Ovary (tissue), 9 donors: ENCODE data around the gene KLHDC8A. TPM values are rescaled to one million over a fixed set of nuclear protein-coding genes. Genes with fewer than 3 reads are reported as not detected.

Experiments
- DNase-seq, 5 donors: peaks; one replicate each; pipeline ENCODE4 v3.0.0-alpha.2; 2019 to 2020
- H3K27ac ChIP-seq, 2 donors: fragments of 200-600 bp; one replicate each; pipeline versions ENCODE4 v1.5.1 to v1.8.0; 2019 to 2022
- H3K27me3 ChIP-seq: fragments of 200-600 bp; one replicate; pipeline ENCODE4 v1.8.0; 2022
- H3K36me3 ChIP-seq: fragments of 200-600 bp; sonication (generic); one replicate; pipeline ENCODE4 v1.5.1; 2019
- H3K4me1 ChIP-seq: one replicate; pipeline ENCODE4 v1.8.1; 2013; ENCODE audit warnings: mild to moderate bottlenecking, moderate library complexity; ENCODE audit not compliant: insufficient read depth
- H3K4me3 ChIP-seq: fragments of 200-600 bp; sonication (generic); one replicate; pipeline ENCODE4 v1.5.1; 2017
- H3K9me3 ChIP-seq, 2 donors: fragments of 200-600 bp in 1 of 2; sonication (generic) in 1 of 2; one replicate each; pipeline versions ENCODE4 v1.5.1 to v1.8.1; 2013 to 2019; ENCODE audit warnings: mild to moderate bottlenecking in 1 of 2, moderate library complexity in 1 of 2
- CTCF ChIP-seq, 3 donors: fragments of 450-650 bp in 2 of 3; fragments of 200-600 bp in 1 of 3; IDR thresholded peaks; one replicate each; pipeline versions ENCODE4 v1.5.1 to v1.8.0; 2016 to 2022; ENCODE audit warnings: antibody characterized with exemption in 3 of 3, mild to moderate bottlenecking in 1 of 3
- EP300 ChIP-seq: sonication (generic); formaldehyde crosslinking; IDR thresholded peaks from one replicate; pipeline ENCODE4 v1.6.1; 2017; ENCODE audit warnings: antibody characterized with exemption
- POLR2A ChIP-seq: fragments of 450-650 bp; IDR thresholded peaks from one replicate; pipeline ENCODE4 v1.6.1; 2017; ENCODE audit warnings: antibody characterized with exemption, mild to moderate bottlenecking, moderate library complexity
- WGBS, 3 donors: extraction: QIAGEN DNeasy Blood & Tissue Kit in 1 of 3; methylation state at CpG; one replicate each; pipeline versions ENCODE4 v1.1.5 to v1.1.7; 2013 to 2017; 5-methylcytosine and 5-hydroxymethylcytosine counted together
- intact Hi-C, 4 donors: fragments of 100-400 bp; cut with DNase I; formaldehyde crosslinking; loops; one replicate each; pipeline versions ENCODE4 v1.11.0 to v1.15.1; 2022 to 2023
- polyA plus RNA-seq, 2 donors: library from polyadenylated mRNA; stranded (reverse); fragments of 200-250 nt in 1 of 2; fragments of 350-450 nt in 1 of 2; fragmentation: Illumina TruSeq in 1 of 2; extraction: RNeasy Lipid Tissue Mini Kit (QIAGEN cat#74804) in 1 of 2; gene quantifications; one replicate each; pipeline ENCODE4 v1.2.3, GENCODE V29; 2013 to 2014
- total RNA-seq, 7 donors: library from RNA; depleted of rRNA in 2 of 7; stranded (reverse); fragments of >200 nt in 2 of 7; fragmentation: NEBNext Ultra II Directional in 3 of 7; extraction: Animal tissue kit (Norgen Biotek cat#: 25700) in 3 of 7; gene quantifications; one replicate each; pipeline versions ENCODE4 v1.1.0 to v1.2.4, GENCODE V29; 2016 to 2023
- donor health status: DM: no; HTN: no; CAD: no; lungs with moderate emphysema.
- donor health status: DM: no; HTN: no; CAD: no.
- donor health status: Bipolar disorder and iron deficiency.
- donor health status: DM: yes; HTN: yes; CAD: no.
- donor health status: DM: no; HTN: no; CAD: no.
- donor health status: DM: yes; HTN: yes; CAD: no.

KLHDC8A gene
- total and polyA plus RNA-seq, 9 donors = 111 to 457 (median 270) TPM

- DNase-seq = no peak
Observed at GRCh38 chr1:205337481-205337880, 19.2 kb downstream of the KLHDC8A start.

GRCh38 chr1:205335692-205336091 lies 21.0 kb downstream of the KLHDC8A start:
- H3K9me3 ChIP-seq = no peaks in the 10 kb centered on the region
- no peak overlapping the region for H3K4me3 ChIP-seq
- no peaks in the 10 kb centered on the region for H3K36me3 ChIP-seq
- intact Hi-C loops = loop anchor here in 3 of 4 donors (5.0 to 10.0 kb wide), 4 partner anchors 97 to 189 kb away; no protein-coding TSS in a partner anchor
- no peaks in the 10 kb centered on the region for H3K27me3 ChIP-seq
- no peak overlapping the region for H3K27ac ChIP-seq
- 4 to 10% (median 4%) methylated on average over 4 of the region's 4 CpGs for WGBS, 3 donors
- H3K4me1 ChIP-seq = peaks cover 5% of the 10 kb centered on the region
- no peak for TF ChIP-seq EP300
- peak; percentile 91 to 95 (median 92) for TF ChIP-seq CTCF (IDR thresholded peaks at IDR 0.05)
- TF ChIP-seq POLR2A = no peak
- DNase-seq = peak; percentile 85 to 91 (median 86)

More at GRCh38 chr1:205337481-205337880, 19.2 kb downstream of the KLHDC8A start:
- peak overlapping the region in 1 of 2 donors; percentile 28 for H3K27ac ChIP-seq
- intact Hi-C loops = loop anchor here in 3 of 4 donors (5.0 to 10.0 kb wide), 4 partner anchors 95 to 187 kb away; no protein-coding TSS in a partner anchor
- H3K4me3 ChIP-seq = no peak overlapping the region
- no peaks in the 10 kb centered on the region for H3K36me3 ChIP-seq
- no peaks in the 10 kb centered on the region for H3K27me3 ChIP-seq
- no peaks in the 10 kb centered on the region for H3K9me3 ChIP-seq
- TF ChIP-seq CTCF (IDR thresholded peaks at IDR 0.05) (no peak), EP300 (no peak), POLR2A (no peak)
- H3K4me1 ChIP-seq = no peaks in the 10 kb centered on the region
- whole genome bisulfite sequencing, 3 donors = 59 to 73% (median 70%) methylated on average over 7 of the region's 7 CpGs

GRCh38 chr1:205332015-205332791 lies 24.5 kb downstream of the KLHDC8A start:
- WGBS, 3 donors = 47 to 73% (median 59%) methylated on average over 11 of the region's 11 CpGs
- DNase-seq = no peak
- Histone ChIP-seq H3K36me3 (no peaks in the 10 kb centered on the region), H3K4me1 (peaks cover 9% of the 10 kb centered on the region), H3K27ac (no peak overlapping the region), H3K9me3 (no peaks in the 10 kb centered on the region), H3K27me3 (no peaks in the 10 kb centered on the region), H3K4me3 (no peak overlapping the region)
- TF ChIP-seq POLR2A (no peak), EP300 (no peak), CTCF (IDR thresholded peaks at IDR 0.05) (no peak)
- intact Hi-C loops = loop anchor here in 1 of 4 donors (10.0 kb wide), 1 partner anchor 193 kb away; no protein-coding TSS in a partner anchor

- 12 to 29% (median 15%) methylated on average over 2 of the region's 2 CpGs for WGBS, 3 donors
- H3K27ac ChIP-seq = no peak overlapping the region
- peaks cover 9% of the 10 kb centered on the region for H3K4me1 ChIP-seq
- H3K27me3 ChIP-seq = no peaks in the 10 kb centered on the region
- no peak for TF ChIP-seq EP300
- TF ChIP-seq CTCF (IDR thresholded peaks at IDR 0.05) = no peak
- TF ChIP-seq POLR2A = no peak
- H3K36me3 ChIP-seq = no peaks in the 10 kb centered on the region
- H3K9me3 ChIP-seq = no peaks in the 10 kb centered on the region
- intact Hi-C loops = loop anchor here in 1 of 4 donors (10.0 kb wide), 1 partner anchor 195 kb away; no protein-coding TSS in a partner anchor
- no peak for DNase-seq
- no peak overlapping the region for H3K4me3 ChIP-seq
Observed at GRCh38 chr1:205330150-205330549, 26.6 kb downstream of the KLHDC8A start.
